ENCODE results near the gene GLIS1. TPM values are rescaled to one million over a fixed set of nuclear protein-coding genes. Genes with fewer than 3 reads are reported as not detected.
A peak's percentile ranks its signal among the peaks of the same experiment; 100 is the strongest.
"Not testable (repeated sequence)": the region's sequence is repeated elsewhere in the genome, so short reads cannot be mapped to it uniquely, and the experiment has no call there.

Gene GLIS1
- total RNA-seq, 1 experiment from 2014 or later: 0.14 TPM

GRCh38 chr1:53654216-53655210 lies 84.5 kb downstream of the GLIS1 start:
- peak; percentile 23 for DNase-seq (ENCODE audit: low spot score)

- no peak for DNase-seq (ENCODE audit: low spot score)
Measured at GRCh38 chr1:53653631-53654030, 85.3 kb downstream of the GLIS1 start.

- no peak for DNase-seq (ENCODE audit: low spot score)
Measured at GRCh38 chr1:53653200-53653575, 85.8 kb downstream of the GLIS1 start.

GRCh38 chr1:53652441-53653199 lies 86.3 kb downstream of the GLIS1 start:
- DNase-seq (ENCODE audit: low spot score): no peak

- DNase-seq (ENCODE audit: low spot score): no peak
Measured at GRCh38 chr1:53651356-53651755, 87.6 kb downstream of the GLIS1 start.

- DNase-seq (ENCODE audit: low spot score): no peak
Measured at GRCh38 chr1:53648516-53648915, 90.4 kb downstream of the GLIS1 start.

GRCh38 chr1:53647915-53648314 lies 91.0 kb downstream of the GLIS1 start:
- not testable (repeated sequence) for DNase-seq (ENCODE audit: low spot score)

- no peak for DNase-seq (ENCODE audit: low spot score)
Measured at GRCh38 chr1:53646732-53647131, 92.2 kb downstream of the GLIS1 start.

GRCh38 chr1:53645690-53646078 lies 93.3 kb downstream of the GLIS1 start:
- no peak for DNase-seq (ENCODE audit: low spot score)

GRCh38 chr1:53644909-53645689 lies 93.9 kb downstream of the GLIS1 start:
- no peak for DNase-seq (ENCODE audit: low spot score)

GRCh38 chr1:53644496-53644895 lies 94.5 kb downstream of the GLIS1 start:
- DNase-seq (ENCODE audit: low spot score): no peak

- DNase-seq (ENCODE audit: low spot score): no peak
Measured at GRCh38 chr1:53643881-53644390, 95.0 kb downstream of the GLIS1 start.

- no peak for DNase-seq (ENCODE audit: low spot score)
Measured at GRCh38 chr1:53643041-53643880, 95.7 kb downstream of the GLIS1 start.

- no peak for DNase-seq (ENCODE audit: low spot score)
Measured at GRCh38 chr1:53642607-53643006, 96.4 kb downstream of the GLIS1 start.

GRCh38 chr1:53642215-53642555 lies 96.8 kb downstream of the GLIS1 start:
- no peak for DNase-seq (ENCODE audit: low spot score)

- no peak for DNase-seq (ENCODE audit: low spot score)
Measured at GRCh38 chr1:53641481-53642214, 97.3 kb downstream of the GLIS1 start.

GRCh38 chr1:53640701-53641075 lies 98.3 kb downstream of the GLIS1 start:
- no peak for DNase-seq (ENCODE audit: low spot score)

- DNase-seq (ENCODE audit: low spot score): no peak
Measured at GRCh38 chr1:53639996-53640700, 98.8 kb downstream of the GLIS1 start.

- peak; percentile 80 for DNase-seq (ENCODE audit: low spot score)
Measured at GRCh38 chr1:53639251-53639763, 99.7 kb downstream of the GLIS1 start.
